Gastroesophageal sphincter (tissue), 4 donors: ENCODE results near the gene RCVRN. TPM values are rescaled to one million over a fixed set of nuclear protein-coding genes. Genes with fewer than 3 reads are reported as not detected.

Experiments used
- ATAC-seq: fragments of 150-250 bp; one replicate; pipeline ENCODE4 v1.9.1; 2016; ENCODE audit warnings: mild to moderate bottlenecking, moderate library complexity
- H3K27ac ChIP-seq, 4 donors: fragments of 200-600 bp; sonication (generic) in 3 of 4; 1 replicate in 3 of 4; 2 replicates in 1 of 4; pipeline ENCODE4 v1.5.1; 2016 to 2019
- H3K27me3 ChIP-seq: fragments of 200-600 bp; sonication (generic); one replicate; pipeline ENCODE4 v1.5.1; 2019
- H3K36me3 ChIP-seq, 2 donors: fragments of 200-600 bp; sonication (generic); one replicate each; pipeline ENCODE4 v1.5.1; 2019; ENCODE audit warnings: control low read depth in 1 of 2
- H3K4me1 ChIP-seq, 3 donors: fragments of 200-600 bp; sonication (generic); 1 replicate in 2 of 3; 2 replicates in 1 of 3; pipeline ENCODE4 v1.5.1; 2016 to 2019; ENCODE audit warnings: control low read depth in 2 of 3
- H3K4me3 ChIP-seq, 2 donors: fragments of 200-600 bp; sonication (generic); one replicate each; pipeline ENCODE4 v1.5.1; 2019; ENCODE audit warnings: mild to moderate bottlenecking in 1 of 2, moderate library complexity in 1 of 2
- H3K9me3 ChIP-seq, 3 donors: fragments of 200-600 bp; sonication (generic); one replicate each; pipeline ENCODE4 v1.5.1; 2017 to 2019; ENCODE audit warnings: control low read depth in 2 of 3
- CTCF ChIP-seq, 4 experiments: fragments of 200-600 bp in 2 of 4; fragments of 450-650 bp in 2 of 4; sonication (generic) in 1 of 4; IDR thresholded peaks; one replicate each; pipeline ENCODE4 v1.5.1; 2017 to 2019; ENCODE audit warnings: antibody characterized with exemption in 4 of 4, mild to moderate bottlenecking in 2 of 4, moderate library complexity in 2 of 4
- EP300 ChIP-seq: sonication (generic); formaldehyde crosslinking; IDR thresholded peaks from one replicate; pipeline ENCODE4 v1.6.1; 2017; ENCODE audit warnings: antibody characterized with exemption, mild to moderate bottlenecking
- POLR2A ChIP-seq, 2 donors: fragments of 450-650 bp; IDR thresholded peaks; one replicate each; pipeline ENCODE4 v1.6.1; 2017; ENCODE audit warnings: antibody characterized with exemption in 2 of 2, mild to moderate bottlenecking in 2 of 2, moderate library complexity in 1 of 2
- POLR2AphosphoS5 ChIP-seq: sonication (generic); formaldehyde crosslinking; IDR thresholded peaks from one replicate; pipeline ENCODE4 v1.6.1; 2017; ENCODE audit warnings: antibody characterized with exemption
- WGBS, 2 donors: methylation state at CpG; one replicate each; pipeline ENCODE4 v1.1.5; 2018; ENCODE audit warnings: low coverage in 1 of 2; 5-methylcytosine and 5-hydroxymethylcytosine counted together
- total RNA-seq, 4 donors: library from RNA; depleted of rRNA; stranded (reverse); fragments of >200 nt; gene quantifications; one replicate each; pipeline ENCODE4 v1.1.0, GENCODE V29; 2016

RCVRN gene
- total RNA-seq, 4 donors from 2014 or later, result 0.27 to 0.81 (median 0.32) TPM; not detected in 1

DNA sequence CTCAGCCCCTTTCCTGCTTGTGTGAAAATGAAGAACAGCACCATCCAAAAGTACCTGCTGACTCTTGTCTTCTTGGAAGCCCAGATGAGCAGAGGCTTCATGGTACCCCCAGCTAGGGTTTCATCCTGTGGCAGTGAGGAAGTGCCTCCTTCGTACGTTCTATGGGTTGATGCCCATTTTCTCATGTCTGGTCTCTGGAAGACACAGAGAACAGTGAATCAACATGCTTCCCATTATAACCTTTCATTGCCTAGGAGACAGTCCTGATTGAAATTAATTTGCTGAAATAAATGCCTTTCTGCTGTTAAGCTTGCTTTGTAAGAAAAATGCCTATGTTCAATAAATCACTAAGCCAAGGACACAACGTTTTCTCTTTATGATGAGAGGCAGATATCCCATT lies 36.5 kb downstream of the RCVRN start:
- H3K4me3 ChIP-seq, result no peak overlapping the region
- 61 to 67% methylated on average over 3 of the region's 3 CpGs for WGBS, 2 donors
- H3K9me3 ChIP-seq, result no peaks in the 10 kb centered on the region
- no peak overlapping the region for H3K27ac ChIP-seq
- no peak for TF ChIP-seq CTCF (IDR thresholded peaks at IDR 0.05)
- no peak for TF ChIP-seq POLR2AphosphoS5
- no peak for TF ChIP-seq POLR2A (IDR thresholded peaks at IDR 0.05)
- no peak for TF ChIP-seq EP300
- no peaks in the 10 kb centered on the region for H3K27me3 ChIP-seq
- H3K4me1 ChIP-seq, result peaks cover 0 to 6% (median 0%) of the 10 kb centered on the region in 3 donors
- H3K36me3 ChIP-seq, result no peaks in the 10 kb centered on the region
- ATAC-seq, result no peak

DNA sequence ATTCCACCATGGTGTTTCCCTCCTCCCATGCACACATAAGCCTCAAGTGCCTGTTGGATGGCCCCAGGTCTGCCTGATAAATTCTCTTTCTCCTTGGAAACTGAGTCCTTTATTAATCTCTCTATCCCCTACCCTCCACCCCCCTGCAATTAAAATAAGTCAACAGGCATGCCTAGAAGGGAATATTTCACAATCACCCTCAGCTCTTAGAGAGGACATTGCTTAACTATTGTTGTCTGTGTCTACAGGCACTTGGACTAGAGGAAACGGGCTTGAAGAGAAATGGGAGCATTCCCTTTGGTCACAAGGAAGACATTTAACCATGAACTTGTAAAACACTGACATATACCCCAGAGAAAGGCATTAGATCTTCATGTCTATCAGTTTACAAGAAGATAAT lies 39.5 kb downstream of the RCVRN start:
- no peak overlapping the region for H3K27ac ChIP-seq
- no peaks in the 10 kb centered on the region for H3K27me3 ChIP-seq
- peaks cover 0 to 15% (median 0%) of the 10 kb centered on the region in 3 donors for H3K9me3 ChIP-seq
- no peaks in the 10 kb centered on the region for H3K4me1 ChIP-seq
- H3K36me3 ChIP-seq, result no peaks in the 10 kb centered on the region
- TF ChIP-seq CTCF (IDR thresholded peaks at IDR 0.05), result no peak
- TF ChIP-seq POLR2A (IDR thresholded peaks at IDR 0.05), result no peak
- no peak for TF ChIP-seq EP300
- TF ChIP-seq POLR2AphosphoS5, result no peak
- no peak for ATAC-seq
- WGBS, 2 donors, result 80 to 100% methylated on average over 1 of the region's 1 CpG
- H3K4me3 ChIP-seq, result no peak overlapping the region

DNA sequence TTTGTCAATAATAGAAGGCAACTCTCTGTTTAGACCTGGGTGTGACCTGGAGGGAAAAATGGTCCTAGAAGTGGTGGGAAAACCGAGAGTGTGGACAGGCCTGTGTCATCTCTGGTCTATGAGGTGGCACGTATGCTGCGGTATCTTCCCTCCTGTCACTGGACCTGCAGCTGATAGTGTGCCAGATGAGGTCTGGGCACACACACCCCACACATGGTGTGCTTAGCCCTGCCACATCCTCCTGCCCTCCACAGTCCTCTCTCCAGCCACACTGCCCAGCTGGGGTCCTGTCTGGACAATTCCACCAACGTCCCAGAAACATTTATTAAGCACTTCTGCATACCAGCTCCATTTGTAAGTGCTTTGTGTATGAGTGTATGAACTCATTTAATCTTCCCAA lies 42.1 kb downstream of the RCVRN start:
- Histone ChIP-seq H3K36me3 (no peaks in the 10 kb centered on the region), H3K4me3 (no peak overlapping the region), H3K9me3 (peaks cover 0 to 19% (median 0%) of the 10 kb centered on the region in 3 donors), H3K4me1 (no peaks in the 10 kb centered on the region), H3K27me3 (no peaks in the 10 kb centered on the region), H3K27ac (no peak overlapping the region)
- no peak for ATAC-seq
- WGBS, 2 donors, result 50% methylated on average over 4 of the region's 4 CpGs; no CpG with 5 or more reads in 1 of the 2 donors
- TF ChIP-seq EP300 (no peak), POLR2AphosphoS5 (no peak), CTCF (IDR thresholded peaks at IDR 0.05) (no peak), POLR2A (IDR thresholded peaks at IDR 0.05) (no peak)

DNA sequence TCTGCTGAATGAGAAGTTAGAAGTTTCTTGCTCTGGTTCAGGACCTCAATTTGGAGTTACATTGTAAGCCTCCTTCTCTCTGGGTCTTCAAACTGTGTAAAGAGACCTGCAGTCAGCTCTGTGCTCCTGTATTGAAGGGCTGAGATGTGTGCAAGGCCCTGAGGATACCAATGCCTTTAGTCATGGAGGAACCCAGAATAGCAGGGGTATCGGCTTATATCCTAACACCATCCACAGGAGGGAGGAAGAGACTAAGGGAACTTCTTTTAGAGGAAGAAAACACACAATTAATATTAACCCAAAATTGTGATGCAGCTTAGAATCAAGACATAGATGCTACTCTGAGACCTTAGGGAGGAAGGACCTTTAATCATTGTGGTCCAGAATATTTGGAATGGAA lies 42.9 kb downstream of the RCVRN start:
- TF ChIP-seq EP300, result no peak
- no peak for TF ChIP-seq POLR2AphosphoS5
- TF ChIP-seq POLR2A (IDR thresholded peaks at IDR 0.05), result no peak
- no peak for TF ChIP-seq CTCF (IDR thresholded peaks at IDR 0.05)
- H3K9me3 ChIP-seq, result peaks cover 0 to 19% (median 0%) of the 10 kb centered on the region in 3 donors
- H3K36me3 ChIP-seq, result no peaks in the 10 kb centered on the region
- H3K4me1 ChIP-seq, result no peaks in the 10 kb centered on the region
- no peak for ATAC-seq
- no CpG with 5 or more reads among the region's 1 CpG for WGBS, 2 donors
- H3K4me3 ChIP-seq, result no peak overlapping the region
- H3K27ac ChIP-seq, result no peak overlapping the region
- H3K27me3 ChIP-seq, result no peaks in the 10 kb centered on the region

DNA sequence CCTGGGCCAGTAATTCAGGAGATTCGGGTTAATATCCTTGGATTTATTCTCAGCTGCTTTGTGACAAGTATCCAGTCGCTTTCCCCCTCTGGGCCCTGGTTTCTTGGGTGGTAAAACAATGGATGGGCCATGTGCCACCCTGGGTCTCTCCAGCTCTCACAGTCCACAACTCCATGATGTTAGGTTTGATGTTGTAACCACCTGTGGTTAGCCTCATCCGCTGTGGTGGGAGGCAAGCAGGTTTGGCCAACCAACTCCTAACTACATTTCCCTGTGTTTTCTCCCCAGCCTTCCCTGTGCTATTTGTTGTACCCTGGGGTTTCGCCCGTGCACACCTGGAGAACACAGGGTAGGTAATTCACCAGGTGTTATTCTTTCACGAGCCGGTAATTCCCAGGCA lies 44.2 kb downstream of the RCVRN start:
- no peaks in the 10 kb centered on the region for H3K36me3 ChIP-seq
- no peaks in the 10 kb centered on the region for H3K27me3 ChIP-seq
- H3K27ac ChIP-seq, result no peak overlapping the region
- TF ChIP-seq POLR2AphosphoS5 (no peak), EP300 (no peak), POLR2A (IDR thresholded peaks at IDR 0.05) (no peak), CTCF (IDR thresholded peaks at IDR 0.05) (no peak)
- no peak for ATAC-seq
- no peaks in the 10 kb centered on the region for H3K4me1 ChIP-seq
- peaks cover 0 to 19% (median 0%) of the 10 kb centered on the region in 3 donors for H3K9me3 ChIP-seq
- 81 to 97% methylated on average over 6 of the region's 7 CpGs for WGBS, 2 donors
- H3K4me3 ChIP-seq, result no peak overlapping the region
